H9 (cell line): Measurements from ENCODE around the gene TRUB1. TPM values are rescaled to one million over a fixed set of nuclear protein-coding genes. Genes with fewer than 3 reads are reported as not detected.

Source experiments
- DNase-seq: peaks from one replicate; pipeline ENCODE4 v3.0.0-alpha.2; 2017
- H2AFZ ChIP-seq: one replicate; pipeline ENCODE4 v1.6.1; 2013; ENCODE audit warnings: mild to moderate bottlenecking, low read length, control low read depth, moderate library complexity
- H2AK5ac ChIP-seq: 2 replicates; pipeline ENCODE4 v1.6.1; 2013; ENCODE audit warnings: low read length, control low read depth, mixed read lengths; ENCODE audit not compliant: insufficient read length
- H2BK120ac ChIP-seq: one replicate; pipeline ENCODE4 v1.6.1; 2013; ENCODE audit warnings: low read depth, mild to moderate bottlenecking, low read length, control low read depth, inconsistent platforms; ENCODE audit not compliant: poor library complexity, severe bottlenecking
- H2BK12ac ChIP-seq: 2 replicates; pipeline ENCODE4 v1.6.1; 2013; ENCODE audit warnings: low read length, control low read depth, mixed read lengths, low read depth; ENCODE audit not compliant: insufficient read length
- H2BK15ac ChIP-seq: 2 replicates; pipeline ENCODE4 v1.6.1; 2013; ENCODE audit warnings: low read depth, low read length, control low read depth
- H2BK20ac ChIP-seq: one replicate; pipeline ENCODE4 v1.6.1; 2013; ENCODE audit warnings: low read depth, mild to moderate bottlenecking, low read length, control low read depth, inconsistent platforms; ENCODE audit not compliant: poor library complexity, severe bottlenecking
- H2BK5ac ChIP-seq: 2 replicates; pipeline ENCODE4 v1.6.1; 2013; ENCODE audit warnings: low read length, control low read depth, mixed read lengths; ENCODE audit not compliant: insufficient read length
- H3K14ac ChIP-seq: 2 replicates; pipeline ENCODE4 v1.6.1; 2013; ENCODE audit warnings: low read length, control low read depth; ENCODE audit not compliant: insufficient read depth
- H3K18ac ChIP-seq: 2 replicates; pipeline ENCODE4 v1.6.1; 2013; ENCODE audit warnings: low read depth, mild to moderate bottlenecking, mixed read lengths, low read length, control low read depth; ENCODE audit not compliant: insufficient read length
- H3K23ac ChIP-seq: 2 replicates; pipeline ENCODE4 v1.6.1; 2013; ENCODE audit warnings: low read length, control low read depth, mixed read lengths, low read depth; ENCODE audit not compliant: insufficient read length
- H3K23me2 ChIP-seq: 2 replicates; pipeline ENCODE4 v1.6.1; 2013; ENCODE audit warnings: low read depth, mild to moderate bottlenecking, mixed read lengths, low read length, control low read depth; ENCODE audit not compliant: insufficient read length, poor library complexity, severe bottlenecking
- H3K27ac ChIP-seq: 2 replicates; pipeline ENCODE4 v1.5.1; 2013; ENCODE audit warnings: low read length, control low read depth, mixed read lengths, low read depth; ENCODE audit not compliant: insufficient read length
- H3K27me3 ChIP-seq: 2 replicates; pipeline ENCODE4 v1.6.1; 2013; ENCODE audit warnings: low read length, control low read depth, inconsistent platforms; ENCODE audit not compliant: insufficient read depth
- H3K4ac ChIP-seq: 2 replicates; pipeline ENCODE4 v1.6.1; 2013; ENCODE audit warnings: low read depth, mild to moderate bottlenecking, control low read depth, inconsistent platforms, low read length, moderate library complexity
- H3K4me1 ChIP-seq: 2 replicates; pipeline ENCODE4 v1.6.1; 2013; ENCODE audit warnings: low read length, control low read depth, inconsistent platforms; ENCODE audit not compliant: insufficient read depth
- H3K4me2 ChIP-seq: 2 replicates; pipeline ENCODE4 v1.6.1; 2013; ENCODE audit warnings: low read length, control low read depth, mixed read lengths; ENCODE audit not compliant: insufficient read length, insufficient read depth
- H3K56ac ChIP-seq: 2 replicates; pipeline ENCODE4 v1.6.1; 2013; ENCODE audit warnings: low read depth, mild to moderate bottlenecking, mixed read lengths, low read length, control low read depth; ENCODE audit not compliant: insufficient read length
- H3K79me1 ChIP-seq: 2 replicates; pipeline ENCODE4 v1.6.1; 2013; ENCODE audit warnings: low read depth, mild to moderate bottlenecking, moderate library complexity, low read length, control low read depth, inconsistent platforms; ENCODE audit not compliant: insufficient read depth, poor library complexity, severe bottlenecking
- H3K79me2 ChIP-seq: 2 replicates; pipeline ENCODE4 v1.6.1; 2013; ENCODE audit warnings: low read length, control low read depth, inconsistent platforms; ENCODE audit not compliant: insufficient read depth
- H3K9ac ChIP-seq: 2 replicates; pipeline ENCODE4 v1.6.1; 2013; ENCODE audit warnings: low read length, control low read depth, mixed read lengths; ENCODE audit not compliant: insufficient read length; ENCODE audit errors: extremely low read depth
- H3K9me3 ChIP-seq: one replicate; pipeline ENCODE4 v1.6.1; 2013; ENCODE audit warnings: low read depth, low read length, inconsistent platforms; ENCODE audit not compliant: control insufficient read depth
- H3T11ph ChIP-seq: one replicate; pipeline ENCODE4 v1.6.1; 2013; ENCODE audit warnings: mild to moderate bottlenecking, low read length, control low read depth, inconsistent platforms
- H4K20me1 ChIP-seq: one replicate; pipeline ENCODE4 v1.6.1; 2013; ENCODE audit not compliant: control insufficient read depth, insufficient read length, insufficient read depth
- H4K5ac ChIP-seq: 2 replicates; pipeline ENCODE4 v1.6.1; 2013; ENCODE audit warnings: low read depth, mild to moderate bottlenecking, mixed read lengths, low read length, control low read depth; ENCODE audit not compliant: insufficient read length
- H4K8ac ChIP-seq: replicated peaks from 2 replicates; pipeline ENCODE4 v1.6.1; 2013; ENCODE audit warnings: low read length, control low read depth, mixed read lengths, low read depth; ENCODE audit not compliant: insufficient read length
- H4K91ac ChIP-seq: 2 replicates; pipeline ENCODE4 v1.6.1; 2013; ENCODE audit warnings: low read depth, mild to moderate bottlenecking, moderate library complexity, mixed read lengths, low read length, control low read depth; ENCODE audit not compliant: insufficient read length
- H3K27ac Mint-ChIP-seq, 3 experiments: 2 replicates in 2 of 3; 3 replicates in 1 of 3; pipeline ENCODE4 v1.8.0; 2020 to 2021; ENCODE audit warnings: mixed read lengths in 3 of 3, mild to moderate bottlenecking in 1 of 3, moderate library complexity in 1 of 3
- H3K27me3 Mint-ChIP-seq: 2 replicates; pipeline ENCODE4 v1.8.0; 2021; ENCODE audit warnings: low read depth, mild to moderate bottlenecking, moderate library complexity, mixed read lengths
- H3K36me3 Mint-ChIP-seq, 3 experiments: 2 replicates in 2 of 3; 3 replicates in 1 of 3; pipeline ENCODE4 v1.8.0; 2020 to 2021; ENCODE audit warnings: low read depth in 3 of 3, mixed read lengths in 3 of 3; ENCODE audit not compliant: insufficient read depth in 1 of 3
- H3K4me1 Mint-ChIP-seq, 2 experiments: 2 replicates each; pipeline ENCODE4 v1.8.0; 2020; ENCODE audit warnings: mixed read lengths in 2 of 2
- H3K4me3 Mint-ChIP-seq, 2 experiments: 2 replicates in 1 of 2; 3 replicates in 1 of 2; pipeline ENCODE4 v1.8.0; 2020 to 2021; ENCODE audit warnings: mild to moderate bottlenecking in 2 of 2, mixed read lengths in 2 of 2, moderate library complexity in 1 of 2
- H3K9me3 Mint-ChIP-seq, 2 experiments: 2 replicates in 1 of 2; 3 replicates in 1 of 2; pipeline ENCODE4 v1.8.0; 2020; ENCODE audit warnings: mild to moderate bottlenecking in 2 of 2, mixed read lengths in 2 of 2, moderate library complexity in 1 of 2
- WGBS: extraction: QIAGEN DNeasy Blood & Tissue Kit; methylation state at CpG from one replicate; pipeline ENCODE4 v1.1.7; 2013; ENCODE audit warnings: missing lambda C conversion rate, low lambda C conversion rate, mixed read lengths; ENCODE audit not compliant: insufficient read length; ENCODE audit errors: extremely low coverage; 5-methylcytosine and 5-hydroxymethylcytosine counted together
- total RNA-seq: library from RNA; stranded (reverse); gene quantifications from 2 replicates; pipeline ENCODE4 v1.2.1, GENCODE V29; 2021
- TF ChIP-seq, protein P1 (sequence below): fragments of 200-600 bp; sonication (generic); conservative IDR thresholded peaks from 3 replicates; pipeline ENCODE4 v1.8.0; 2021; ENCODE audit warnings: antibody characterized with exemption, mild to moderate bottlenecking

Gene TRUB1
- total RNA-seq, 1 experiment from 2014 or later: 20.6 TPM

- no peak overlapping the region for H3T11ph ChIP-seq
- H3K27ac ChIP-seq: no peak overlapping the region
- H3K4me3 Mint-ChIP-seq: no peak overlapping the region
- no CpG with 5 or more reads among the region's 8 CpGs for WGBS
- TF ChIP-seq, protein P1, sequence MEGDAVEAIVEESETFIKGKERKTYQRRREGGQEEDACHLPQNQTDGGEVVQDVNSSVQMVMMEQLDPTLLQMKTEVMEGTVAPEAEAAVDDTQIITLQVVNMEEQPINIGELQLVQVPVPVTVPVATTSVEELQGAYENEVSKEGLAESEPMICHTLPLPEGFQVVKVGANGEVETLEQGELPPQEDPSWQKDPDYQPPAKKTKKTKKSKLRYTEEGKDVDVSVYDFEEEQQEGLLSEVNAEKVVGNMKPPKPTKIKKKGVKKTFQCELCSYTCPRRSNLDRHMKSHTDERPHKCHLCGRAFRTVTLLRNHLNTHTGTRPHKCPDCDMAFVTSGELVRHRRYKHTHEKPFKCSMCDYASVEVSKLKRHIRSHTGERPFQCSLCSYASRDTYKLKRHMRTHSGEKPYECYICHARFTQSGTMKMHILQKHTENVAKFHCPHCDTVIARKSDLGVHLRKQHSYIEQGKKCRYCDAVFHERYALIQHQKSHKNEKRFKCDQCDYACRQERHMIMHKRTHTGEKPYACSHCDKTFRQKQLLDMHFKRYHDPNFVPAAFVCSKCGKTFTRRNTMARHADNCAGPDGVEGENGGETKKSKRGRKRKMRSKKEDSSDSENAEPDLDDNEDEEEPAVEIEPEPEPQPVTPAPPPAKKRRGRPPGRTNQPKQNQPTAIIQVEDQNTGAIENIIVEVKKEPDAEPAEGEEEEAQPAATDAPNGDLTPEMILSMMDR: no peak
- H3K23me2 ChIP-seq: no peaks in the 10 kb centered on the region
- no peak overlapping the region for H2BK5ac ChIP-seq
- H2AFZ ChIP-seq: no peak overlapping the region
- H2BK12ac ChIP-seq: no peak overlapping the region
- H3K27me3 ChIP-seq: no peaks in the 10 kb centered on the region
- H3K9me3 Mint-ChIP-seq: no peaks in the 10 kb centered on the region
- H3K14ac ChIP-seq: no peak overlapping the region
- no peak overlapping the region for H2BK15ac ChIP-seq
- H4K91ac ChIP-seq: no peak overlapping the region
- no peak overlapping the region for H2AK5ac ChIP-seq
- no peaks in the 10 kb centered on the region for H3K79me2 ChIP-seq
- H3K56ac ChIP-seq: no peak overlapping the region
- no peak overlapping the region for H3K9ac ChIP-seq
- H4K20me1 ChIP-seq: no peaks in the 10 kb centered on the region
- no peaks in the 10 kb centered on the region for H3K27me3 Mint-ChIP-seq
- H3K36me3 Mint-ChIP-seq: no peaks in the 10 kb centered on the region
- H4K8ac ChIP-seq: no peak overlapping the region
- no peak overlapping the region for H3K4ac ChIP-seq
- H2BK120ac ChIP-seq: no peak overlapping the region
- no peak overlapping the region for H2BK20ac ChIP-seq
- H4K5ac ChIP-seq: no peak overlapping the region
- no peaks in the 10 kb centered on the region for H3K79me1 ChIP-seq
- no peak for DNase-seq
- peaks cover 7% of the 10 kb centered on the region; the same call in 1 of the 2 replicates for H3K4me1 ChIP-seq
- H3K9me3 ChIP-seq: no peaks in the 10 kb centered on the region
- H3K23ac ChIP-seq: no peak overlapping the region
- no peak overlapping the region for H3K18ac ChIP-seq
- H3K4me1 Mint-ChIP-seq: peaks cover 10% of the 10 kb centered on the region in 2 experiments
- H3K4me2 ChIP-seq: no peak overlapping the region
- no peak overlapping the region for H3K27ac Mint-ChIP-seq
These were observed 67.8 kb downstream of the TRUB1 start for GRCh38 chr10:115005771-115006170.
